Measurements from ENCODE around the gene MGAT4A.

The MGAT4A gene

GRCh38 chr2:98726735-98727368 is 4.1 kb downstream of the MGAT4A start:
- TF ChIP-seq POU2F2 (IDR thresholded peaks at IDR 0.05; ENCODE audit: low read depth, low read length) (no peak), POLR2AphosphoS5 (IDR thresholded peaks at IDR 0.05; ENCODE audit: low read depth, low read length) (no peak), SPI1 (IDR thresholded peaks at IDR 0.05; ENCODE audit: low read depth, low read length) (no peak), POLR2A (IDR thresholded peaks at IDR 0.05; ENCODE audit: low read depth, low read length) (no peak), TAF1 (IDR thresholded peaks at IDR 0.05; ENCODE audit: low read depth, low read length) (no peak), PAX5 (IDR thresholded peaks at IDR 0.05; ENCODE audit: insufficient read depth, low read length, severe bottlenecking) (no peak)
- no peak for FAIRE-seq

GRCh38 chr2:98726205-98726604 is 4.7 kb downstream of the MGAT4A start:
- FAIRE-seq (no peak), DNase-seq (ENCODE audit: insufficient read length, low spot score) (no peak)
- TF ChIP-seq SPI1 (IDR thresholded peaks at IDR 0.05; ENCODE audit: low read depth, low read length): no peak
- TF ChIP-seq PAX5 (IDR thresholded peaks at IDR 0.05; ENCODE audit: insufficient read depth, low read length, severe bottlenecking): no peak
- no peak for TF ChIP-seq TAF1 (IDR thresholded peaks at IDR 0.05; ENCODE audit: low read depth, low read length)
- no peak for TF ChIP-seq POU2F2 (IDR thresholded peaks at IDR 0.05; ENCODE audit: low read depth, low read length)
- TF ChIP-seq POLR2AphosphoS5 (IDR thresholded peaks at IDR 0.05; ENCODE audit: low read depth, low read length): no peak
- no peak for TF ChIP-seq POLR2A (IDR thresholded peaks at IDR 0.05; ENCODE audit: low read depth, low read length)

More at GRCh38 chr2:98726735-98727368, 4.1 kb downstream of the MGAT4A start:
- no peak for DNase-seq (ENCODE audit: insufficient read length, low spot score)

- DNase-seq (ENCODE audit: insufficient read length, low spot score) (no peak), FAIRE-seq (no peak)
- TF ChIP-seq TAF1 (IDR thresholded peaks at IDR 0.05; ENCODE audit: low read depth, low read length) (no peak), POU2F2 (IDR thresholded peaks at IDR 0.05; ENCODE audit: low read depth, low read length) (no peak), PAX5 (IDR thresholded peaks at IDR 0.05; ENCODE audit: insufficient read depth, low read length, severe bottlenecking) (no peak), SPI1 (IDR thresholded peaks at IDR 0.05; ENCODE audit: low read depth, low read length) (no peak), POLR2A (IDR thresholded peaks at IDR 0.05; ENCODE audit: low read depth, low read length) (no peak), POLR2AphosphoS5 (IDR thresholded peaks at IDR 0.05; ENCODE audit: low read depth, low read length) (no peak)
Measured at GRCh38 chr2:98720286-98720685, 10.6 kb downstream of the MGAT4A start.

GRCh38 chr2:98717621-98718020 is 13.3 kb downstream of the MGAT4A start:
- TF ChIP-seq POU2F2 (IDR thresholded peaks at IDR 0.05; ENCODE audit: low read depth, low read length): no peak
- no peak for TF ChIP-seq SPI1 (IDR thresholded peaks at IDR 0.05; ENCODE audit: low read depth, low read length)
- TF ChIP-seq TAF1 (IDR thresholded peaks at IDR 0.05; ENCODE audit: low read depth, low read length): no peak
- TF ChIP-seq PAX5 (IDR thresholded peaks at IDR 0.05; ENCODE audit: insufficient read depth, low read length, severe bottlenecking): no peak
- no peak for TF ChIP-seq POLR2AphosphoS5 (IDR thresholded peaks at IDR 0.05; ENCODE audit: low read depth, low read length)
- no peak for TF ChIP-seq POLR2A (IDR thresholded peaks at IDR 0.05; ENCODE audit: low read depth, low read length)
- DNase-seq (ENCODE audit: insufficient read length, low spot score): no peak
- FAIRE-seq: no peak

GRCh38 chr2:98716786-98717185 is 14.1 kb downstream of the MGAT4A start:
- DNase-seq (ENCODE audit: insufficient read length, low spot score): no peak
- FAIRE-seq: no peak
- TF ChIP-seq PAX5 (IDR thresholded peaks at IDR 0.05; ENCODE audit: insufficient read depth, low read length, severe bottlenecking) (no peak), POU2F2 (IDR thresholded peaks at IDR 0.05; ENCODE audit: low read depth, low read length) (no peak)

- no peak for FAIRE-seq
- DNase-seq (ENCODE audit: insufficient read length, low spot score): no peak
- no peak for TF ChIP-seq POU2F2 (IDR thresholded peaks at IDR 0.05; ENCODE audit: low read depth, low read length)
- no peak for TF ChIP-seq POLR2A (IDR thresholded peaks at IDR 0.05; ENCODE audit: low read depth, low read length)
- TF ChIP-seq TAF1 (IDR thresholded peaks at IDR 0.05; ENCODE audit: low read depth, low read length): no peak
- no peak for TF ChIP-seq PAX5 (IDR thresholded peaks at IDR 0.05; ENCODE audit: insufficient read depth, low read length, severe bottlenecking)
- TF ChIP-seq POLR2AphosphoS5 (IDR thresholded peaks at IDR 0.05; ENCODE audit: low read depth, low read length): no peak
- TF ChIP-seq SPI1 (IDR thresholded peaks at IDR 0.05; ENCODE audit: low read depth, low read length): no peak
Measured at GRCh38 chr2:98715812-98716451, 15.0 kb downstream of the MGAT4A start.

GRCh38 chr2:98713332-98714015 is 17.5 kb downstream of the MGAT4A start:
- no peak for DNase-seq (ENCODE audit: insufficient read length, low spot score)
- TF ChIP-seq PAX5 (IDR thresholded peaks at IDR 0.05; ENCODE audit: insufficient read depth, low read length, severe bottlenecking) (no peak), TAF1 (IDR thresholded peaks at IDR 0.05; ENCODE audit: low read depth, low read length) (no peak)

GRCh38 chr2:98712145-98712544 is 18.8 kb downstream of the MGAT4A start:
- no peak for DNase-seq (ENCODE audit: insufficient read length, low spot score)
- no peak for FAIRE-seq
- no peak for TF ChIP-seq PAX5 (IDR thresholded peaks at IDR 0.05; ENCODE audit: insufficient read depth, low read length, severe bottlenecking)
- no peak for TF ChIP-seq POU2F2 (IDR thresholded peaks at IDR 0.05; ENCODE audit: low read depth, low read length)
- TF ChIP-seq POLR2A (IDR thresholded peaks at IDR 0.05; ENCODE audit: low read depth, low read length): no peak
- TF ChIP-seq POLR2AphosphoS5 (IDR thresholded peaks at IDR 0.05; ENCODE audit: low read depth, low read length): no peak
- no peak for TF ChIP-seq TAF1 (IDR thresholded peaks at IDR 0.05; ENCODE audit: low read depth, low read length)
- no peak for TF ChIP-seq SPI1 (IDR thresholded peaks at IDR 0.05; ENCODE audit: low read depth, low read length)

More at GRCh38 chr2:98713332-98714015, 17.5 kb downstream of the MGAT4A start:
- FAIRE-seq: peak; percentile 16

GRCh38 chr2:98711506-98711905 is 19.4 kb downstream of the MGAT4A start:
- no peak for FAIRE-seq
- DNase-seq (ENCODE audit: insufficient read length, low spot score): no peak
- no peak for TF ChIP-seq TAF1 (IDR thresholded peaks at IDR 0.05; ENCODE audit: low read depth, low read length)
- TF ChIP-seq PAX5 (IDR thresholded peaks at IDR 0.05; ENCODE audit: insufficient read depth, low read length, severe bottlenecking): no peak
- TF ChIP-seq SPI1 (IDR thresholded peaks at IDR 0.05; ENCODE audit: low read depth, low read length): no peak
- no peak for TF ChIP-seq POU2F2 (IDR thresholded peaks at IDR 0.05; ENCODE audit: low read depth, low read length)
- TF ChIP-seq POLR2A (IDR thresholded peaks at IDR 0.05; ENCODE audit: low read depth, low read length): no peak
- TF ChIP-seq POLR2AphosphoS5 (IDR thresholded peaks at IDR 0.05; ENCODE audit: low read depth, low read length): no peak

All from GM12891 (cell line).